ENCODE results near the gene FALEC.
"Not testable (repeated sequence)": the region's sequence is repeated elsewhere in the genome, so short reads cannot be mapped to it uniquely, and the experiment has no call there.

FALEC gene

GRCh38 chr1:150560576-150561253 is 45.2 kb downstream of the FALEC start:
- peak; percentile 1 for DNase-seq

GRCh38 chr1:150561254-150561973 is 45.9 kb downstream of the FALEC start:
- peak; percentile 98 for DNase-seq

GRCh38 chr1:150561974-150562445 is 46.5 kb downstream of the FALEC start:
- peak; percentile 92 for DNase-seq

- peak; percentile 1 for DNase-seq
These were observed 47.1 kb downstream of the FALEC start for GRCh38 chr1:150562446-150563339.

- peak; percentile 95 for DNase-seq
These were observed 47.9 kb downstream of the FALEC start for GRCh38 chr1:150563340-150564038.

GRCh38 chr1:150564051-150564991 is 48.8 kb downstream of the FALEC start:
- peak; percentile 74 for DNase-seq

GRCh38 chr1:150565240-150565991 is 49.9 kb downstream of the FALEC start:
- not testable (repeated sequence) for DNase-seq

GRCh38 chr1:150566589-150567340 is 51.2 kb downstream of the FALEC start:
- DNase-seq: no peak

GRCh38 chr1:150567341-150567716 is 51.8 kb downstream of the FALEC start:
- DNase-seq: no peak

- peak; percentile 98 for DNase-seq
These were observed 52.4 kb downstream of the FALEC start for GRCh38 chr1:150567717-150568593.

- no peak for DNase-seq
These were observed 53.0 kb downstream of the FALEC start for GRCh38 chr1:150568594-150568966.

- DNase-seq: no peak
These were observed 57.5 kb downstream of the FALEC start for GRCh38 chr1:150572918-150573647.

- not testable (repeated sequence) for DNase-seq
These were observed 58.1 kb downstream of the FALEC start for GRCh38 chr1:150573648-150574071.

GRCh38 chr1:150574260-150575071 is 58.9 kb downstream of the FALEC start:
- no peak for DNase-seq

GRCh38 chr1:150575072-150575489 is 59.5 kb downstream of the FALEC start:
- DNase-seq: no peak

- no peak for DNase-seq
These were observed 60.2 kb downstream of the FALEC start for GRCh38 chr1:150575518-150576366.

Data from NCI-H226 (cell line).